ENCODE results near the gene CNTNAP2. TPM values are rescaled to one million over a fixed set of nuclear protein-coding genes. Genes with fewer than 3 reads are reported as not detected.

CNTNAP2 gene
- total RNA-seq, 1 donor from 2014 or later: 0.27 TPM

- H3K27ac Mint-ChIP-seq (ENCODE audit: unreplicated experiment): no peak overlapping the region
Measured at GRCh38 chr7:148212731-148213130, 2096.1 kb downstream of the CNTNAP2 start.

GRCh38 chr7:148214101-148214500, 2097.5 kb downstream of the CNTNAP2 start:
- peaks cover 6% of the 10 kb centered on the region for H3K27me3 Mint-ChIP-seq (ENCODE audit: low read depth)
- no peaks in the 10 kb centered on the region for H3K36me3 Mint-ChIP-seq (ENCODE audit: low read depth)
- DNase-seq (ENCODE audit: low spot score): no peak
- peaks cover 8% of the 10 kb centered on the region for H3K9me3 Mint-ChIP-seq (ENCODE audit: low read depth)
- H3K4me3 Mint-ChIP-seq (ENCODE audit: unreplicated experiment): no peak overlapping the region
- no peak overlapping the region for H3K27ac Mint-ChIP-seq (ENCODE audit: unreplicated experiment)
- H3K4me1 Mint-ChIP-seq (ENCODE audit: low read depth): peaks cover 3% of the 10 kb centered on the region
- no peak for TF ChIP-seq CTCF (IDR thresholded peaks at IDR 0.05)

More at GRCh38 chr7:148212731-148213130, 2096.1 kb downstream of the CNTNAP2 start:
- Mint-ChIP-seq H3K4me3 (ENCODE audit: unreplicated experiment) (no peak overlapping the region), H3K36me3 (ENCODE audit: low read depth) (no peaks in the 10 kb centered on the region), H3K4me1 (ENCODE audit: low read depth) (peaks cover 3% of the 10 kb centered on the region), H3K27me3 (ENCODE audit: low read depth) (peaks cover 6% of the 10 kb centered on the region), H3K9me3 (ENCODE audit: low read depth) (peaks cover 8% of the 10 kb centered on the region)
- DNase-seq (ENCODE audit: low spot score): no peak
- TF ChIP-seq CTCF (IDR thresholded peaks at IDR 0.05): no peak

GRCh38 chr7:148218603-148219002, 2102.0 kb downstream of the CNTNAP2 start:
- Mint-ChIP-seq H3K36me3 (ENCODE audit: low read depth) (no peaks in the 10 kb centered on the region), H3K9me3 (ENCODE audit: low read depth) (peaks cover 8% of the 10 kb centered on the region), H3K4me1 (ENCODE audit: low read depth) (no peaks in the 10 kb centered on the region), H3K27me3 (ENCODE audit: low read depth) (peaks cover 4% of the 10 kb centered on the region), H3K4me3 (ENCODE audit: unreplicated experiment) (no peak overlapping the region), H3K27ac (ENCODE audit: unreplicated experiment) (no peak overlapping the region)
- DNase-seq (ENCODE audit: low spot score): no peak
- no peak for TF ChIP-seq CTCF (IDR thresholded peaks at IDR 0.05)

- no peak overlapping the region for H3K4me3 Mint-ChIP-seq (ENCODE audit: unreplicated experiment)
- no peak overlapping the region for H3K27ac Mint-ChIP-seq (ENCODE audit: unreplicated experiment)
- H3K36me3 Mint-ChIP-seq (ENCODE audit: low read depth): no peaks in the 10 kb centered on the region
- no peak for DNase-seq (ENCODE audit: low spot score)
- H3K4me1 Mint-ChIP-seq (ENCODE audit: low read depth): no peaks in the 10 kb centered on the region
- no peaks in the 10 kb centered on the region for H3K27me3 Mint-ChIP-seq (ENCODE audit: low read depth)
- no peak for TF ChIP-seq CTCF (IDR thresholded peaks at IDR 0.05)
- peaks cover 16% of the 10 kb centered on the region for H3K9me3 Mint-ChIP-seq (ENCODE audit: low read depth)
Measured at GRCh38 chr7:148222721-148223120, 2106.1 kb downstream of the CNTNAP2 start.

GRCh38 chr7:148223160-148223559, 2106.6 kb downstream of the CNTNAP2 start:
- peaks cover 16% of the 10 kb centered on the region for H3K9me3 Mint-ChIP-seq (ENCODE audit: low read depth)
- H3K27ac Mint-ChIP-seq (ENCODE audit: unreplicated experiment): no peak overlapping the region
- no peak for TF ChIP-seq CTCF (IDR thresholded peaks at IDR 0.05)
- H3K4me1 Mint-ChIP-seq (ENCODE audit: low read depth): no peaks in the 10 kb centered on the region
- no peak overlapping the region for H3K4me3 Mint-ChIP-seq (ENCODE audit: unreplicated experiment)
- H3K27me3 Mint-ChIP-seq (ENCODE audit: low read depth): no peaks in the 10 kb centered on the region
- no peak for DNase-seq (ENCODE audit: low spot score)
- H3K36me3 Mint-ChIP-seq (ENCODE audit: low read depth): no peaks in the 10 kb centered on the region
